HG02678 (cell line): ENCODE data around the gene LYZL4.

Experiments
- ATAC-seq: cut with Tn5 transposase; IDR thresholded peaks from one replicate; pipeline ENCODE4 v1.9.1; 2021; ENCODE audit warnings: mild to moderate bottlenecking, moderate library complexity; ENCODE audit not compliant: unreplicated experiment

The LYZL4 gene, protein sequence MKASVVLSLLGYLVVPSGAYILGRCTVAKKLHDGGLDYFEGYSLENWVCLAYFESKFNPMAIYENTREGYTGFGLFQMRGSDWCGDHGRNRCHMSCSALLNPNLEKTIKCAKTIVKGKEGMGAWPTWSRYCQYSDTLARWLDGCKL

DNA sequence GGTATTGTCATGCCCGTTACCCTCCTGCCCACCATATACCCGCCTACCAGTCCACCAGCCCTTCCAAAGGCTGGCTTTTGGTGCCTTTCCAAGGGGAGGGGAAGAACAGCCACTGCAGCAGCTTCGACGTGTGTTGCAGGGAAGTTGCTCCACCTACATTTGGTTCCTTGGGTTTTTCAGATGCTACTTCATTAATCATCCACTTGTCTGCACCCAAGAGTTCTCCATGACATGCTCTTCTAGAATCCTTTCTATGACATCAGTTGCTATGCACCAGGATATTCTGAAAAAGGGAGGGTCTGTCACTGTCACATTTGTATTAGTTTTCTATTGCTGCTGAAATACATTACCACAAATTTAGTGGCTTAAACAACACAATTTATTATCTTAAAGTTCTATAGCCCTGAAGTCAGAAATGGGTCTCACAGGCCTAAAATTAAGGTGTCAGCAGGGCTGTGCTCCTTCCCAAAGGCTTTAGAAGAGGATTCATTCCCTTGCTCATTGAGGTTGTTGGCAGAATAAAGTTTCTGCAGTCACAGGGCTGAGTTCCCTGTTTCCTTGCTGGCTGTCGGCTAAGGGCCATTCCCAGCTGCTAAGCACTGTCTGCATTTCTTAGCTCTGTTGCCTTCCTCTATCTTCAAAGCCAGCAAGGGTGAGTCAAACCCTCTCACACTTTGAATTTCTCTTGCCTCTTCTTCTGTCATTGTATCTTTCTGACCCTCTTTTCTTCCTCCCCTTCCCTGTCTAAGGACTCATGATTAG lies at the start of gene LYZL4:
TSS of gene LYZL4 (minus strand) at position 241 of the 762 bp plus-strand sequence. CDS start 3,359 bp downstream, outside the sequence.
- ATAC-seq: no peak

DNA sequence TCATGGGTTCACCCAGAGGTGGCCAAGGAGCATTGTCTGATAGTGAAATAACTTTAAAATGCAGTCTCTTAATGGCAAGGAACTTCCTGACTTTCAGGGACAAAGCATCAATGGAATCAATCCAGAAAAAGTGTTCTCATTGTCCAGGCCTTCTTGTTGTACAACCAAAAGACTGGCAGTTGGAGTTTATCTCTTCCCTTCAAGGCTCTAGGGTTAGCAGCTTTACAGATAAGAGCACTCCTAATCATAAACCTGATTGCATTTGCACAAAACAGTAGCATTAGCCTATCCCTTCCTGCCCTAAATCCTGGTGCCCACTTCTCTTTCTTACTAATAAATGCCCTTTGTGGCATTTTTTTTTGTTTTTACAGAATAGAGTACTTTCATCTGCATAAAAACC lies 48.7 kb upstream of the LYZL4 start:
- ATAC-seq: no peak

DNA sequence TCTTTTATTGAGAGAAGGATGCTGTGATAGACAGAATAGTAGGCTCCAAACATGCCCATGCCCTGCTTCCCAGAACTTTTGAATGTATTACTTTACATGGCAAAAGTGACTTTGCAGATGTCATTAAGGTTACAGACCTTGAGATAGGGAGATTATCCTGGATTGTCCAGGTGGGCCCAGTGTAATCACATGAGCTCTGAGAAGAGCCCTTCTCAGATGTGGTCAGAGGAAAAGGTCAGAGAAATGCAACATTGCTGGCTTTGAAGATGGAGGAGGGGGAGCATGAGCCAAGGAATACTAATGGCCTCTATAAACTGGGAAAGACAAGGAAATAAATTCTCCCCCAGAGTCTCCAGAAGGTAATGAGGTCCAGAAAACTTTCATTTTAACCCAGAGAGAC lies 45.8 kb upstream of the LYZL4 start:
- ATAC-seq: no peak

DNA sequence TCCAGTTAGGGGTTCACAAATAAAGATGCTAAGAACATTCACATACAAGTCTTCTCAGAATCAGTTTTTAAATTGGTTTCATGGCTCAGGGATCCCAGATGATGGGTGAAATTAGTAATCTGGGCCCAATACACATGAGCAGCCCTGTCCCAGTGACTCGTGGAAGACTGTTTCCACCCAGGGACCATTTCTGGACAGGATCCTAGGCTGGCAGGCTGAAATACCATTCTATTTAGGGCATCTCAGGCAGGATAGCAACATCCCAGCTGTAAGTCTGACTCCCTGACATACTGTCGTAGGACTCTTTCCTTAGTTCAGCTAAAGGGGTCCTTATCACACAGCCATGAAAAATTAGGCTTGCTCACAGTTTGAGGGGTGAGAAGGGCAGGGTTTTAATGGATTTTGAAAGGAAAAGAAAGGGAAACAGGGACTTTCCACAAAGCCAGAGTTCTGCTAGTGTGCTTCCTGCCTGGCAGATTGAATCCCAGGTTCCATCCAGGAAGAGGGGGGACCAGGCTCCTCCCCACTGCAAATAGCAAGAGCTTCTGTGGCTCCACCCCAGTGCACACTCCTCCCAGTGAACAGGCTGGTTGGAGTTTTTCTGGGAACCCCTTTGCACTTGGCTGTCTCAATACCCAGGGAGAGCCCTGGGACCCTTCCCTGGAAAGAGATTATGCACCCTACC lies 41.3 kb upstream of the LYZL4 start:
- ATAC-seq: no peak

DNA sequence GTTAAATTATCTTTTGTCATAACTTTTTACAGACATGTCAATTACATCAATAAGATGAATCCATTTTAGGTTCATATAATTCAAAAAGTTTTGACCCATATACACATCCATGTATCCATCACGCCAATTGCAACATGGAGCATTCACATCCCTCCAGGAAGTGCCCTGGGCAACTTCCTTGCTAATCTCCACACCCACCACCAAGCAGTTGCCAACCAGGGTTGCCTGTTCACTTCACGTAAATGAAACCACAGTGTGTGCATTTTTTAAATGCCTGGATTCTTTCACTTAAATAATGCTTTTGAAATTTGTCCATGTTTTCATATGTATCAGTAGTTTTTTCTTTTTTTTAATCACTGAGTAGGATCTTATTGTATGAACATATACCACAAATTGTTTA lies 40.7 kb upstream of the LYZL4 start:
- ATAC-seq: no peak

DNA sequence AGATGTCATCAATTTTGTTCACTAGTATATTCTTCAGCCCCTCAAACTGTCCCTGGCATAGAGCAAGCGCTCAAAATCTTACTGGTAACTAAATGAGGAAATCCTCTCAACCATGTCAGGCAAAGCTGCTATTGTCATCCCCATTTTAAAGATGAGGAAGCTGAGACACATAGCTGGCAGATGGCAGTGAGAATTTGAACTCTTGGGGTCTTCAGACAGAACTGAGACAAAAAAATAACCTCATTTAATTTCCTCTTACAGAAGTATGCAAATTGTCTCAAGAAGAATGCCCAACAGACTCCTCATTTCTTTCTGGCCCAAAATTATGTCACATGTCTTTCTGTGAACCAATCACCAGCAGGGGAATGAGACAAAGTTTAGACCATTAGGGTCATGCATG lies 40.2 kb upstream of the LYZL4 start:
- ATAC-seq: no peak

DNA sequence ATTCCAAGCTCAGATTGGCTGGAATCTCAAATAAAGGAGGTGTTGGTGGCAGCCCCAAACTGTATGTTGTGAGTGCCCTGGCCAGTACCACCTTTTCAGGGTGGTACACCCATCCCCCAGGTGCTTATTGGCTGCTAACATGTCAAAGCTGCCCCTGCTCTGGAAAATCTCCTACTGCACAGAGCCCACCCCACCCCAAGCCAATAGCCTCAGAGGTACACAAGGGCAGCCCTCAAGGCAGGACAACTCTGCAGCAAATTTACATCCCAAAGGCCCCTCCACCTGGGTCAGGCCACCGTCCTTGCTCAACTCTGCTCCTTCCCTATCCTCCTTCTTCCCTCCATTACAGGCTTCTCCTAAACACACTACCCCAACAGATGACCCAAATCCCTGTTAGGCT lies 37.1 kb upstream of the LYZL4 start:
- no peak for ATAC-seq

DNA sequence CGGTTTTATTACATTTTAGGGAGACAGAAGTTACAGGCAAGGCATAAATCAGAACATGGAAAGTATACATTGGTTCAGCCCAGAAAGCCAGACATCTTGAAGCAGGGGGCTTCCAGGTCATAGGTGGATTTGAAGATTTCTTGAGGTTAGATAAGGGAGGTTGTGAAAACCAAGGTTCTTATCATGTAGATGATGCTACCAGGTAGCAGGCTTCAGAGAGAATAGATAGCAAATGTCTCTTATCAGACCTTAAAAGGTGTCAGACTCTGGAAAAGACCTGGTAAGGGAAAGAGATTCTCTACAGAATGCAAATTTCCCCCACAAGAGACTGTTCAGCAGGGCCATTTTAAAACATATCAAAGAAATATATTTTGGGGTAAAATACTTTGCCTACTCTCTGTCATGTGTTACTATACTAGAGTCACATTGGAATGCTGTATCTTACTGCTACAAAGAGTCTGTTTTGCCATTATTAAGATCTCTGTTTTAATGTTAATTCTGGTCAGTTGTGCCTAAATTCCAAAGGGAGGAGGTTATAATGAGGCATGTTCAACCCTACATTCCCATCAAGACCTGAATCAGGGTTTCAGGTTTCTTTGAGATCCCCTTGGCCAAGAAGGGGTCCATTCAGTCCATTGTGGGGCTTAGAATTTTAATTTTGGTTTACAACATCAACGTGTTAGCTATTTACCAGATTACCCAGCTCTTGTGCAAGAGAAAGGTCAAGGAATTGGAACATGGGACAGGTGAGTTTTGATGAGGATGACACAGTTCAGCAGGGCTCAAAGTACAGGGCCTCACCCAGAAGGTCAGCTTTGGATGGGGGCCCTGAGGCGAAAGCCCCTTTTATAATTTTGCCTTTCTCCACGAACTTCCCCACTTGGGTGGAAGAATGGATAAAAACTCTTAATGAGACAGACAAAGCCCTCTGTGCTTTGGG lies 36.0 kb upstream of the LYZL4 start:
- no peak for ATAC-seq

DNA sequence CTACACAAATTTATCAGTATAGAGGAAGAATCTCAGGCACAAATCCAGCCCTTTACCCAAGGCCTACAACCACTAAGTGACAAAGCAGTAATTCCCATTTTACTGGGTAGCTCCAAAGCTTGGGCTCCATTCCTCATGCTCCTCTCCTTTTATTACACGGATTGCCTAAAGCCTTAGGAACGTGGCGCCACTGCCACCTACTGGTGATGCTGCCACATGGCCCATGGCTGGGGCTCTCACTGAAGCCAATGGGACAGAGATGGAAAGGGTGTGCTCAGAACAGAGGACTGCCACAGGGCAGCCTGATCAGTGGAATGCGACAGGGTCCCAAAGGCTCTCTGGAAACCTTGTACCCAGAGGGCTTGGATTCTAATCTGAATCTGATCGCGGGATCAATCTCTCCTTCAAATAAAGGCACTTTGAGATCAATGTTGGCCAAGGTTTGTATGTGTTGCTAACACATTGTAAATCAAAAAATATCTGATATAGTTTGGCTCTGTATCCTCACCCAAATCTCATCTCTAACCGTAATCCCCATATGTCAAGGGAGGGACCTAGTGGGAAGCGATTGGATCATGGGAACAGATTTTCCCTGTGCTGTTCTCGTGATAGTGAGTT lies 33.5 kb upstream of the LYZL4 start:
- peak; percentile 87 for ATAC-seq

DNA sequence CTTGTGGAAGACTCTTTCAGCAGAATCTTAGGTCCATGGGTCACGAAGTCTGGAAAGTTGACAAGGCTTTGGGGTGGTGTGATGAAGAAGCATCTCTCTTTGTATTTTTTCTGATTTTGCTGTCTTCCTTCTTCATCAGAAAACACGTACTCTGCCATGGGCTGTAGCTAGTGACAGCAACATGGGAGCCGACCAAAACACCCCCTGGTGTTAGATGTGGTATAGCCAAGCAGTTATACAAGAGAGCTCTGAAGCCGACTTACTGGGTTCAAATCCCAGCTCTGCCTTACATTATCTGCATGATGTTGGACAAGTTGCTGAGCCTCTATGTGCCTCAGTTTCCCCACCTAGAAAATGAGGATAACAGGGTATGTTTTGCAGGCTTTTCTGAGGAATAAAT lies 32.9 kb upstream of the LYZL4 start:
- no peak for ATAC-seq

DNA sequence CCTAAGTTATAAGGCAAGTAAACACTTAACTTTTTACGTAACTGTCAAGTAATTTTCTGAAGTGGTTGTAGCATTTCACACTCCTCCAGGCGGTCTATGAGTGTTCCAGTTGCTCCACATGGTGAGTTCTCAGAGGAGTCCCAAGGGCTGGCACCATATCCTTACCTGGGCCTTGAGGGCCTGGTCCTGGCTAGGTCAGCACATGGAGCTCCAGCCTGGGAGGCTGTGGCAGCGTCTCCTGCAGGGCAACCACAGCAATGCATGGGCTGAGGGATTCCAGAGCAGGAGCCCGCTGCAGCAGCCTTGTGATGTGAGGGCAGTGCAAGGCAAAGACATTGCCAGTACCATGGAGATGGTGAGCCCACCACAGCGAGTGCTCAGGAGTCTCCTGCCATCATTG lies 32.2 kb upstream of the LYZL4 start:
- no peak for ATAC-seq

DNA sequence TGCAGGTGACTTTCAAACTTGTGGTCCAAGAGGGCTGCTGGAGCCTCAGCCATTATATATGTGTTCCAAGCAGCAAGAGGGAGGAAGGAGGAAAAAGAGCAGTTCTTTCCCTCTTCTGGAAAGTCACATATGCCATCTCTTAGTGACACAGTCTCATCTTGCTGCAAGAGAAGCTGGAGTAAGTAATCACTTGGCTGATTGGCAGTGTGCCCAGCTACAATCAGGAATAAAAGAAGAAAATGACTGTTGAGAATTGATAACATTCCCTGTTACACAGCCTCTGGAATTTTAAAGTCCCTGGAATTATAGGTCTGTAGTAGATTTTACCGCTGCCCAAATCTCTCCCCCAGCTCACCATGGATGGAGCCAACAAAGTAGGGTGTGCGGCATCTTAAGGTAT lies 31.4 kb upstream of the LYZL4 start:
- ATAC-seq: no peak

DNA sequence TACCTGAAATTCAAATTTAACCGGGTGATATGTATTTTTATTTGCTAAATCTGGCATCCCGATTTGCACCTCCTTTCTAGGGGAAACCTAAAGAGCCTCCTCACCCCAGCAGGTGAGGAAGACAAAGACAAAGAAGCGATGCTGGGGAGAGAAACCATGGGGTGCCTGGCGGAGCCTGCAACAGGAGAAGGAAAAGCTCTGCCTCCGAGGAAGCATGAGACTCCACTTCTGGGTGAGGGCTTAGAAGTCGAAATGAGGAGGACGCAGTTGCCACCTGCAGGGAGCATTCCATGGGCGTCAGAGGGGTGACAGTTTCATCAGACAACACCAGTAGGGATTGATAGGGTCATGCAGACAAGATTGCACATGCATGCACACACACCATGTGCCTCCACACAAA lies 30.5 kb upstream of the LYZL4 start:
- no peak for ATAC-seq

DNA sequence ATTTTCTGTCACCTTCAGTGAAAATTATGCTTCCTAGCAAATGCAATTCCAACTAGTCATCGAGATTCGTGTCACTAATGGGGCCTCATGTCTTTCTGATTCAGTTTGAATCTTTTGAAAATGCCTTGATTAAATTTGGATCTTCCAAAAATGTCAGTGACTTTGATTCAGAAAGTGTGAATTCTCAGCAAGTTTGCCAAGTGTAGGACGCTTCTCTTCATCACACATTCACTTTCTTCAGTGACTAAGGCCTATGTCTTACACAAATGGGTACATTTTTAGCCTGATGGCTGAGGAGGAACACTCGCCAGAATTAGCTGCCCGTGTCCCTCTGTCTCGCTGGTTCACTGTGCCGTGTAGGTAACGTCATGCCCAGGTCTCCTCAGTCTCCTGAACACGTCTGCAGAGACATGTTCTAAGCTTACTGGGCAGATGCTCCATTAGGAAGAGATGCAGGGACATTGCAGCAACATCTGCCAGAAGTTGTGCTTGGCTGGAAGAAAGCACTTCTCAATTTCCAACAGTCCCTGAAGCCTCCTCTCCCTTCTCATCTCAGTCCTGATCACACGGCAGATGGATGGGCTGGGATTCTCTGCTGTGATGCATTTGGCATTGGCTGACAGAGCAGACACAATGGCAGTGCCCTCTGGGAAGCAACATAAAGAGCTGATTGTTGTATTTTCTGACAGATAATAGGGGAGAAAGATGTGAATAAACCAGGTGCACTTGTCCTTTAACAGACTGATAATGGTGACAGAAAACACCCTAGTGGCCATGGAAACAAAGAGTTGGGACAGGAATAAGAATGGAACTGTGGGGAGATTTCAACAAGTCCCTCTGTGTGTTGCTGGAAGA lies 29.1 kb upstream of the LYZL4 start:
- no peak for ATAC-seq

DNA sequence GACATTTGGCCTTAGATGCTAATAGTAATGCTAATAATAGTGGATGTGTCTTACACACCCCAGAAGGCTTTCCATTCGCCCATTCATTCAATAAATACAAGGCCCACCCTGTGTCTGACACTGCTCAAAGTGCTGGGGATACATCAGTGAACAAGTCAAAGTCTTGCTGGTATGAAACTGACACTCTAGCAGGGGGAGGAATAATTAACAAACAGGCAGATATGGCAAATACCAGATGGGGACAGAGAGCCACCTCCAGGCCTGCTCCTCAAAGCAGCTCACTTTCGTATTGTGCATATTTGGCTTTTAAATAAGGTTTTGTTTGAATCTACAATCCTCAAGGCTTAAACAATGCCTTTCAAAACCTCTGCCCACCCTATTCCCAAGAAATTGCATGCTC lies 28.3 kb upstream of the LYZL4 start:
- ATAC-seq: no peak

DNA sequence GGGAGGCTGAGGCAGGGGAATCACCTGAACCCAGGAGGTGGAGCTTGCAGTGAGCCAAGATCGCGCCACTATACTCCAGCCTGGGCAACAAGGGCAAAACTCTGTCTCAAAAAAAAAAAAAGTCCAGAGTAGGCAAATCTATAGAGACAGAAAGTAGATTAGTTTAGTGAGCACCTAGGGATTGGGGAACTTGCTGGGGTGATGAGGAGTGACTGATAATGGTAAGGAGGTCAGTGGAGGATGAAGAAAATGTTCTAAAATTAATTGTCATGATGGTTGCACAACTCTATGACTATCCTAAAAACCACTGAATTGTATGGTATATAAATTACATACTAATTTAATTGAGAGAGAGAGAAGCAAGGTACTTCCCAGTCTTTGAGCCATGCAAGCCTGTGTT lies 27.8 kb upstream of the LYZL4 start:
- ATAC-seq: no peak

DNA sequence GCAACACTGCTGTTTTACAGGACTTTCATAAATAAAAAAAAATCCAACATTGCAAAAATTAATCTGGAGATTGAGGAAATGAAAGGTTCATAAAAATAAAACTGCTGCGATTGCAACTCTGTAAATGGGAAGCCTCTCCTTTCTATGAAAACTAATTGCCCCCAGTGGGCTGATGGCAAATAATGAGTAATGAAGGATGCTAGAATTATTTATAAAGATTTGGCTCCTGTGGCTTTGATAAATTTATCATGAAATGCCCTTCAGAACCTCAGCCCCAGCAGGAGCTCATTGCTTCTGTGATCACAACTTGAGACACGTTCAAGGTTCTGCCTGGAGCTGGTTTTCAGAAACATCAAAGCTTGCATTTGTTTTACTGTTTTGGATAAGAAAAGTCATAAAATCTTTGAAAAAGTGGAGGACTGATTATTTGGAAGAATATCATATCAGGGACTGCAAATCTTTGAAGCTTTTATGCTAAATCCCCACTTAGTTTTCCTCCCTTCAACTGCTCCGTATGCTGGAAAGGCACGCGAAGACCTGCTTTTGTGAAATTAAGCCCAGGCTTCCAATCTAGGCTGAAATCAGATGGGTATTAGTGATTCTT lies 24.5 kb upstream of the LYZL4 start:
- ATAC-seq: no peak

DNA sequence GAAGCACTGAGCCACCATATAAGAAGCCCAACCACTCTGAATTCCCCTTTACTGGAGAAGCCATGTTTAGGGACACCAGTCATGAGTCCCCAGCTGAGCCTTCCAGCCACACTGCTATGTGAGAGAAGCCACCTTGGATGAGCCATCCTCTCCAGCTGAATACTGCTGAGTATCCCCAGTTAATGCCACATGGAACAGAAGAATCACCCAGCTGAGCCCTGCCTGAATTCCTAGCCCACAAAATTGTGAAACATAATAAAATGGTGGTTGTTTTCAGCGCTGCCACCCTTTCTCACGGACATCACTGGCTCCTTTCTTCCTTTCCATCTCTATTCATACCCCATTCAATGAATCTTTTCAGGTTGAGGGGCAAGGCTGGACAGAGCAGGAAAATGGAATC lies 22.1 kb upstream of the LYZL4 start:
- no peak for ATAC-seq

DNA sequence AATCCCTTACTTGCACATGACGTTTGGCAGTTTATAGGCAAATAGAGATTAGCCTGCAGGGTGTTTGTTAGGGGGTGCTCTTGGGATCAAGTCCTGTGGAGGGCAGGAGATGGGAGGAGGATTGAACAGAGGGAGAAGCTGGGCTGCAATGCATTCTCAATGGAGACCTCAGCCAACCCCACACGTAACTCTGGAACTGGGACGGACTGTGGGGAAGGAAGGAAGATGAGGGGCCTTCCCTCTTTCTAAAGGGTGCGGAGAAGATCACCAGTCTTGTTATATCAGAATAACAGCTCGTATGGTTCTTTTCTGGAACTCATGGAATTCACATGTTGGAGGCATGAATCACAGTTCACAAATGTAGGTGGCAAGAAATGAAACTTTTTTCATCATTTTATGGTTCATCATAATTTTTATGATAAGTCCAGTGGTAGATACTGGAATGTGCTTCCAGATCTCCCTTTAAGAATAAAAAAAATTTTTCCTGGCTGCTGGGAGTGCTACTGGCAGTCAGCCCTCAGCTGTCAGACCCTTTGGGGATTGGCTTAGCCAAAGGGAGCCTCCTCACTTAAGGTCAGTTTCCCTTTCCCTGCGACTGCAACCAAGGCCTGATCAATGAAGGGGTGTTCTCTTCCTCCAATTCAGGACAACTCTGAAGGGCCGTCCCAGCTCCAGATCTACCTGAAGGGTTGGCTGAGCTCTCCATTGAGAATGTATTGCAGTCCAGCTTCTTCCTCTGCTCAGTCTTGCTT lies 20.5 kb upstream of the LYZL4 start:
- ATAC-seq: no peak
